Measurements from ENCODE around the gene PHACTR3. TPM values are rescaled to one million over a fixed set of nuclear protein-coding genes. Genes with fewer than 3 reads are reported as not detected.

The PHACTR3 gene
- total RNA-seq, 1 donor from 2014 or later = 1.1 TPM

DNA sequence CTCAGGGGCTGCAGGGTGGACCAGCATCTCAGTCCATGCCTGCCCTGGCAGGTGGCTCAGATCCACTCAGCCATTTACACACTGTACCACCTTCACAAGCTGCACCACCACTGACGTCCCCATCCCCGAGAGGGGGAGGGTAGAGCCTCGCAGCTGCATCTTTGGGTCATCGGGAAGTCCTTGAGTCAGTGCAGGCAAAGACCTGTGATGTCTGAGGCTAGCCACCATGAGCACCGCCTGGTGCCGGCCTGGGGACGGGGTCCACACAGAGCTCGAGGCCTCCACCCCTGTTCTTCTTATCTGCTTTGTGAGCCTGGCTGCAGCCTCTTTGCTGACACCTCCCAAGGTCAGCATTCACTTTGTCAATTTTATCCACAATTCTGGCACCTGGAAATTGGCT, 141.4 kb downstream of the PHACTR3 start:
- Mint-ChIP-seq H3K9me3 (ENCODE audit: low read depth) (no peaks in the 10 kb centered on the region), H3K36me3 (ENCODE audit: insufficient read depth) (no peaks in the 10 kb centered on the region), H3K27me3 (peaks cover 31% of the 10 kb centered on the region)

DNA sequence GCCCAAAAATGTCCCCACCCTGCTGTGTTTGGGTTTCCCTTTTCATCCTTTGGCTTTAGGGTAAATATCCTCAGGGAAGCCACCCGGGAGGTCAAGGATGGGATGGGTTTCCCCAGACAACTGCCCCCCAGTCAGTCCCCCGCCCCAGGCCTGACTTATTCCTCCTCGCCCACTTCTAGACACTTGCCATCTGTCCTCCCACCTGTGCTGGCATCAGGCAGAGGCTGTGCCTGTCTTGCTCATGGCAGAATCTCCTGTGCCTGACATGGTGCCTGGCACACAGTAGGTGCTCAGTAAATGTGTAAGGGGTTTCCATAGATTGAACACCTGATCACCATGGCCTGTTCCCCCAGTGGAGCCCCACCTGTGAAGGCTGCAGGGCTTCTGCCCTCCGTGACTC, 141.8 kb downstream of the PHACTR3 start:
- no peaks in the 10 kb centered on the region for H3K36me3 Mint-ChIP-seq (ENCODE audit: insufficient read depth)
- H3K27ac Mint-ChIP-seq = no peak overlapping the region
- no peaks in the 10 kb centered on the region for H3K9me3 Mint-ChIP-seq (ENCODE audit: low read depth)
- no peaks in the 10 kb centered on the region for H3K4me1 Mint-ChIP-seq (ENCODE audit: low read depth)
- no peak overlapping the region for H3K4me3 Mint-ChIP-seq (ENCODE audit: low read depth)
- DNase-seq (ENCODE audit: low spot score, unreplicated experiment) = no peak
- TF ChIP-seq CTCF (IDR thresholded peaks at IDR 0.05; ENCODE audit: unreplicated experiment) = no peak
- peaks cover 36% of the 10 kb centered on the region for H3K27me3 Mint-ChIP-seq

More for the DNA sequence above, 141.4 kb downstream of the PHACTR3 start:
- no peak overlapping the region for H3K27ac Mint-ChIP-seq
- no peaks in the 10 kb centered on the region for H3K4me1 Mint-ChIP-seq (ENCODE audit: low read depth)
- no peak overlapping the region for H3K4me3 Mint-ChIP-seq (ENCODE audit: low read depth)
- no peak for DNase-seq (ENCODE audit: low spot score, unreplicated experiment)
- no peak for TF ChIP-seq CTCF (IDR thresholded peaks at IDR 0.05; ENCODE audit: unreplicated experiment)

DNA sequence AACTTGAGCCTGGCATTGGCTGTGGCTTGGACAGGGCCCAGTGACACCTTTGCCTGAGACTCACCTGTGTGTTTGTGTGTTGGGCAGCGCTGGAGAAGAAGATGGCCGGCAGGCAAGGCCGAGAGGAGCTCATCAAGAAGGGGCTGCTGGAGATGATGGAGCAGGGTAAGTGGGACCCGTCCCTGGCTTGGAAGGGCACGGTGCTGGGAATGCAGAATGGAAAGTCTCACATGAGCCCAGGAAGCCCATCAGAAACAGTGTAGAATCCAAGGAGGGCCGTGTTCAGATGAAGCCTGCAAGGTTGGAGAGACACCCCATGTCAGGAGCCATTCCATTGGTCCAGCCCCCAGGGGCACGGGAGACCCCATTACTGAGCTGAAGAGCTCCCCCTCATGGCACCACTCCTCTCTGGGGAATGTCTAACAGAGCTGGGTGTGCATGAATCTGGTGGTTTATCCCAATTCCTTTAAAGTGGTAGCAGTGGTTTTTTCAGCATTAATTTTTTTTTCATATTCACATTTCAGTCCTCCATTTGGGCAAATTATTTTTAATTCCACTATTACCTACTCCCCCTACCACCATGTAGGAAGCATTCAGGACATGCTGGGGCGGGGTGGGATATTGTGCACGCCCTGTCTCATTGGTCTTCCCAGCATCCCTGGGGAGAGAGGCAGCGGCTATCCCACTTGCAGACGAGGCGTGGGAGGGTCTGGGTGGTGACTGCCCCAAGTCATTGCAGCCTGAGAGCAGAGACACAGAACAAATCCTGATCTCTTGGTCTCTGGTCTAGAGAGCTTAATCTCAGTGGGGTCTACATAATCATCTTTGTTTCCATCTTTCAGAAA, 143.6 kb downstream of the PHACTR3 start:
- peaks cover 39% of the 10 kb centered on the region for H3K27me3 Mint-ChIP-seq
- no peak for DNase-seq (ENCODE audit: low spot score, unreplicated experiment)
- no peak overlapping the region for H3K27ac Mint-ChIP-seq
- H3K9me3 Mint-ChIP-seq (ENCODE audit: low read depth) = no peaks in the 10 kb centered on the region
- H3K4me3 Mint-ChIP-seq (ENCODE audit: low read depth) = no peak overlapping the region
- TF ChIP-seq CTCF (IDR thresholded peaks at IDR 0.05; ENCODE audit: unreplicated experiment) = no peak
- H3K36me3 Mint-ChIP-seq (ENCODE audit: insufficient read depth) = no peaks in the 10 kb centered on the region
- H3K4me1 Mint-ChIP-seq (ENCODE audit: low read depth) = no peaks in the 10 kb centered on the region

DNA sequence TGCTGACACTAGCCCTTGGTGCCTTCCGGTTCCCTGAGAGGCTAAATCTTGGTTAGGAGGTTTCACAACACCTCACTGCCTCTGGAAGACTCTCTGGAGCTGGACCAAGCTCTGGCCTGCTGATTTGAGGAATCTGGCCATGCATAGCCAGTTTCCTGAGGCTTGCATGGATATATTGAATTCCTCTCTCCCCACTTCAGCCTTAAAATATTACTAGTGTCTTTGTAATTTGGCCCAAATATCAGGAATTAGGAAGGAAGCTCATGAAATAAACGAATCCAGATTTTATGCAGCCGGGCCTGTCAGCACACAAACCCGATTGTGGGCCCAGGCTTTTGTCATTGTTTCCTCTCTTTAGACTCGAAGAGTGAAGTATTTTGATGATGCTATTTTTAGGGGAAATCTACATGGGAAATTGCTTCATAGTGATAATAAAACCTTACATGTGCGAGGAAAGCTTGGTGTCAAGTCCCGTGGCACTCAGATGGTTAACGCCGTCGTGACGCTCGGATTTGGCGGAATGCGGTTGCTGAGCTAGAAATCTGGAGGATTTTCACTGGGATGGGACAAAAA, 144.4 kb downstream of the PHACTR3 start:
- no peak for DNase-seq (ENCODE audit: low spot score, unreplicated experiment)
- Mint-ChIP-seq H3K9me3 (ENCODE audit: low read depth) (no peaks in the 10 kb centered on the region), H3K27ac (no peak overlapping the region), H3K4me1 (ENCODE audit: low read depth) (no peaks in the 10 kb centered on the region), H3K4me3 (ENCODE audit: low read depth) (no peak overlapping the region), H3K36me3 (ENCODE audit: insufficient read depth) (no peaks in the 10 kb centered on the region), H3K27me3 (peaks cover 46% of the 10 kb centered on the region)
- TF ChIP-seq CTCF (IDR thresholded peaks at IDR 0.05; ENCODE audit: unreplicated experiment) = no peak

GRCh38 chr20:59749301-59749700, 145.0 kb downstream of the PHACTR3 start:
- TF ChIP-seq CTCF (IDR thresholded peaks at IDR 0.05; ENCODE audit: unreplicated experiment) = no peak
- peaks cover 47% of the 10 kb centered on the region for H3K27me3 Mint-ChIP-seq
- H3K36me3 Mint-ChIP-seq (ENCODE audit: insufficient read depth) = no peaks in the 10 kb centered on the region
- H3K9me3 Mint-ChIP-seq (ENCODE audit: low read depth) = no peaks in the 10 kb centered on the region
- H3K27ac Mint-ChIP-seq = no peak overlapping the region
- no peak for DNase-seq (ENCODE audit: low spot score, unreplicated experiment)
- H3K4me3 Mint-ChIP-seq (ENCODE audit: low read depth) = no peak overlapping the region
- no peaks in the 10 kb centered on the region for H3K4me1 Mint-ChIP-seq (ENCODE audit: low read depth)

All from progenitor cell of endocrine pancreas (in vitro differentiated cells).